IPS-18c (cell line): Measurements from ENCODE around the gene PHF21B.

Source experiments
- H3K4me3 ChIP-seq: 2 replicates; pipeline ENCODE4 v1.7.0; 2013; ENCODE audit warnings: low read depth, mild to moderate bottlenecking, low read length, moderate library complexity; ENCODE audit not compliant: insufficient read depth
- H3K9me3 ChIP-seq: one replicate; pipeline ENCODE4 v1.6.1; 2013; ENCODE audit warnings: mild to moderate bottlenecking, low read length, moderate library complexity; ENCODE audit not compliant: control insufficient read depth, insufficient read depth

Gene PHF21B

GRCh38 chr22:44952863-44953746 lies 56.7 kb downstream of the PHF21B start:
- no peaks in the 10 kb centered on the region for H3K9me3 ChIP-seq

GRCh38 chr22:44951510-44951816 lies 58.3 kb downstream of the PHF21B start:
- H3K4me3 ChIP-seq, result no peak overlapping the region
- H3K9me3 ChIP-seq, result no peaks in the 10 kb centered on the region

More at GRCh38 chr22:44952863-44953746, 56.7 kb downstream of the PHF21B start:
- no peak overlapping the region; the same call in 1 of the 2 replicates for H3K4me3 ChIP-seq

GRCh38 chr22:44950806-44951509 lies 58.8 kb downstream of the PHF21B start:
- H3K4me3 ChIP-seq, result no peak overlapping the region

GRCh38 chr22:44947846-44948245 lies 62.0 kb downstream of the PHF21B start:
- no peak overlapping the region for H3K4me3 ChIP-seq
- H3K9me3 ChIP-seq, result no peaks in the 10 kb centered on the region

More at GRCh38 chr22:44950806-44951509, 58.8 kb downstream of the PHF21B start:
- H3K9me3 ChIP-seq, result no peaks in the 10 kb centered on the region

GRCh38 chr22:44947049-44947448 lies 62.8 kb downstream of the PHF21B start:
- no peaks in the 10 kb centered on the region for H3K9me3 ChIP-seq
- H3K4me3 ChIP-seq, result no peak overlapping the region

GRCh38 chr22:44944883-44945601 lies 64.8 kb downstream of the PHF21B start:
- Histone ChIP-seq H3K9me3 (peaks cover 2% of the 10 kb centered on the region), H3K4me3 (no peak overlapping the region)

- no peak overlapping the region for H3K4me3 ChIP-seq
Observed at GRCh38 chr22:44943701-44944324, 66.0 kb downstream of the PHF21B start.

GRCh38 chr22:44942979-44943700 lies 66.7 kb downstream of the PHF21B start:
- H3K9me3 ChIP-seq, result peaks cover 2% of the 10 kb centered on the region

More at GRCh38 chr22:44943701-44944324, 66.0 kb downstream of the PHF21B start:
- H3K9me3 ChIP-seq, result peaks cover 2% of the 10 kb centered on the region

GRCh38 chr22:44942056-44942455 lies 67.7 kb downstream of the PHF21B start:
- H3K9me3 ChIP-seq, result peaks cover 2% of the 10 kb centered on the region

More at GRCh38 chr22:44942979-44943700, 66.7 kb downstream of the PHF21B start:
- H3K4me3 ChIP-seq, result no peak overlapping the region

GRCh38 chr22:44941207-44941606 lies 68.6 kb downstream of the PHF21B start:
- H3K4me3 ChIP-seq, result no peak overlapping the region; the same call in 1 of the 2 replicates
- H3K9me3 ChIP-seq, result peaks cover 2% of the 10 kb centered on the region

More at GRCh38 chr22:44942056-44942455, 67.7 kb downstream of the PHF21B start:
- no peak overlapping the region for H3K4me3 ChIP-seq

- no peak overlapping the region for H3K4me3 ChIP-seq
Observed at GRCh38 chr22:44940130-44940529, 69.7 kb downstream of the PHF21B start.

GRCh38 chr22:44939451-44939850 lies 70.4 kb downstream of the PHF21B start:
- peaks cover 2% of the 10 kb centered on the region for H3K9me3 ChIP-seq
- no peak overlapping the region for H3K4me3 ChIP-seq

More at GRCh38 chr22:44940130-44940529, 69.7 kb downstream of the PHF21B start:
- H3K9me3 ChIP-seq, result peaks cover 2% of the 10 kb centered on the region

GRCh38 chr22:44938886-44939285 lies 70.9 kb downstream of the PHF21B start:
- no peak overlapping the region for H3K4me3 ChIP-seq

GRCh38 chr22:44937216-44937615 lies 72.6 kb downstream of the PHF21B start:
- Histone ChIP-seq H3K4me3 (no peak overlapping the region), H3K9me3 (peaks cover 5% of the 10 kb centered on the region)

More at GRCh38 chr22:44938886-44939285, 70.9 kb downstream of the PHF21B start:
- peaks cover 2% of the 10 kb centered on the region for H3K9me3 ChIP-seq

GRCh38 chr22:44936201-44936600 lies 73.6 kb downstream of the PHF21B start:
- Histone ChIP-seq H3K4me3 (no peak overlapping the region), H3K9me3 (peaks cover 3% of the 10 kb centered on the region)

GRCh38 chr22:44935724-44936123 lies 74.1 kb downstream of the PHF21B start:
- Histone ChIP-seq H3K9me3 (peaks cover 3% of the 10 kb centered on the region), H3K4me3 (no peak overlapping the region)

GRCh38 chr22:44934454-44934735 lies 75.4 kb downstream of the PHF21B start:
- Histone ChIP-seq H3K4me3 (no peak overlapping the region), H3K9me3 (peaks cover 3% of the 10 kb centered on the region)
